ENCODE measurements around the gene FHOD3.

FHOD3 gene

GRCh38 chr18:36610258-36610657 lies 312.7 kb downstream of the FHOD3 start:
- no peak for DNase-seq (ENCODE audit: insufficient read length, low spot score)
- no peak for TF ChIP-seq CTCF (IDR thresholded peaks at IDR 0.05; ENCODE audit: insufficient read depth, missing control alignments)
- no peak for FAIRE-seq

DNA sequence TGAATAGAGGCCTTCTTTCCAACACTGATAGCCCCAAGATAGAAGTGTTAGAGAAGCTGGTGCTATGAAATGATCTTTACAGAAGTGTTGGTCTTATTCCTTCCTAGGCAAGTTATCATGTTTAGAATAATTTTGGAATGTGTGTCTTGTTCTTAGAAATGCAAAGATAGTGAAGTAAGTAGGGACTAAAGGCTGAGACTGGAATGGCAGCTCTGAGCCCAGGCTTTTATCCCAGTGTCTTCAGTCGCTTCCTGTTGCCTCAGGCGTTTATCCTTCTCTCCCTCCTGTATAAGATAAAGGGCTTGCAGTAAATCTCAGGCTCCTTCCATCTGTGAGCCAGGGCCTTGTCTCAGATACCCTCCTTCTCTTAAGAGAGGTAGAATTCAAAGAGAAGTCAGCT lies 313.1 kb downstream of the FHOD3 start:
- FAIRE-seq = peak; percentile 91
- DNase-seq (ENCODE audit: insufficient read length, low spot score) = no peak
- no peak for TF ChIP-seq CTCF (IDR thresholded peaks at IDR 0.05; ENCODE audit: insufficient read depth, missing control alignments)

DNA sequence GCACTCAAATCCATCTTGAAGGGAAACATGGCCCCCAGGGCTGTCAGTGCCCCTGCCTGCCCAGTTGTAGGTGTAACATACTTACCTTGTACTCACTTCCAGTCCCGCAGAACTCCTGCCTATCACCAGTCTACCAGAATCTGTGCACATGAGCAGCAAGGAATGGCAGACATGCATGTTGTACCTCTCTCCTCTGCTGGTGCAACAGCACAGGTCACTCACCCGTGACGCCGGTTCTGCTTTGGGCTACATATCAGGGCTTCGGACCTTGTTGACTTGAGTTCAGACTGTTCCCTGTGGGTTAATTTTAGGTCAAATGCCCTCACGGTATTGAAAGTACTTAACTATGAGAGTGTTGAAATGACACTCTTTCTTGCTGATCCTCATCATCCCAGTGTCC lies 315.6 kb downstream of the FHOD3 start:
- no peak for TF ChIP-seq CTCF (IDR thresholded peaks at IDR 0.05; ENCODE audit: insufficient read depth, missing control alignments)
- DNase-seq (ENCODE audit: insufficient read length, low spot score) (no peak), FAIRE-seq (peak; percentile 16)

DNA sequence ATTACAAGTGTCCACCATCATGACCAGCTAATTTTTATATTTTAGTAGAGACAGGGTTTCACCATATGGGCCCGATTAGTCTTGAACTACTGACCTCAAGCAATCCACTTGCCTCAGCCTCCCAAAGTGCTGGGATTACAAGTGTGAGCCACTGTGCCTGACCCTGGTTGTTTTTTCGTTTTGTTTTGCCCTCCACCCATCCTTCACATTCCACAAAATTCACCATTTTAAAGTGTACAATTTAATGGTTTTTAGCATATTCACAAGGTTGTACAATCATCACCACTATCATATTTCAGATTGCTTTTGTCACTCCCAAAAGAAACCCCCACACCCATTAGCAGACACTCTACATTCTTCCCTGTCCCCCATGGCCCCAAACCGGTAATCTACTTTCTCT lies 316.3 kb downstream of the FHOD3 start:
- FAIRE-seq (no peak), DNase-seq (ENCODE audit: insufficient read length, low spot score) (no peak)
- TF ChIP-seq CTCF (IDR thresholded peaks at IDR 0.05; ENCODE audit: insufficient read depth, missing control alignments) = no peak

DNA sequence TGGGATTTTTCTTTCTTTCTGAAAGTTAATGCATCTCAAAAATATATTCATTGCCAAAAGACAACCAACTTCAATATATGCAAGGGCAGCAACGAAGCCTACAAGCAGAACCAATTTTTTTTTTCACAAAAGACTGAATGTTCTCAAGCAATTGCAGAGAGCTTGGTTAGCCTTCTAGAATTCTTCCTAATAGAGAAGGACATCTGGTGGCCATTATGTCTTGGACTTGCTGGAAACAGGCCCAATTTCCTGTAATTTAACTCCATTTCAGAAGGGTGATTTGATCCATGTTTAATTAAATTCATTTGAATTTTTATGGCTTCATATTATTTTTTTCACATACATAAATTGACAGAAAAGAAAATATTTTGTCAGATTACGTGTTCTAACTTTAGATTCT lies 323.3 kb downstream of the FHOD3 start:
- no peak for FAIRE-seq
- DNase-seq (ENCODE audit: insufficient read length, low spot score) = no peak
- TF ChIP-seq CTCF (IDR thresholded peaks at IDR 0.05; ENCODE audit: insufficient read depth, missing control alignments) = peak; percentile 6

DNA sequence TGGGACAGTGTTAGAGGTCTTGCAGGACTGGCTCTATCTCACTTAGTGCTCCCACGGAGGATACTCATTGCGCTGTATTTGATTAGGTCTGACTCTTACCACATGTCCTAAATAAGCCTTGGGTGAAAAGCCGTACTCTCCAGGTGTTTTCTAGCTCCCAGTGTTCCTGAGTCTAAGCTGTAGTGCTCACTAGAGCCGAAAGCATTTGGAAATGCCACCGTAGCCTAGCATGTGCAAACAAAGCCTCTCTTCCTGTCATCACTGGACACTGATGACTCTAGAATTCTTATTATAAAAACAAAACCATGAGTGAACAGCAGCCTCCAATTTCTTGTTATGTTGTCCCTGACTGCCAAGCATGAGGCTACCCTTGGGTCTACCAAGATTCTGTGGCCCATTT lies 325.1 kb downstream of the FHOD3 start:
- no peak for TF ChIP-seq CTCF (IDR thresholded peaks at IDR 0.05; ENCODE audit: insufficient read depth, missing control alignments)
- no peak for FAIRE-seq

GRCh38 chr18:36623091-36623490 lies 325.6 kb downstream of the FHOD3 start:
- peak; percentile 87 for FAIRE-seq
- TF ChIP-seq CTCF (IDR thresholded peaks at IDR 0.05; ENCODE audit: insufficient read depth, missing control alignments) = no peak
- DNase-seq (ENCODE audit: insufficient read length, low spot score) = no peak

More for the DNA sequence above, 325.1 kb downstream of the FHOD3 start:
- no peak for DNase-seq (ENCODE audit: insufficient read length, low spot score)
